Measurements from ENCODE around the gene DNAI1. TPM values are rescaled to one million over a fixed set of nuclear protein-coding genes. Genes with fewer than 3 reads are reported as not detected.
A peak's percentile ranks its signal among the peaks of the same experiment; 100 is the strongest.

DNAI1 gene
- total and polyA plus RNA-seq, 2 of the 13 experiments (the other 11 are each of a cell fraction or from before 2014, with no cell fraction given), result not detected

DNA sequence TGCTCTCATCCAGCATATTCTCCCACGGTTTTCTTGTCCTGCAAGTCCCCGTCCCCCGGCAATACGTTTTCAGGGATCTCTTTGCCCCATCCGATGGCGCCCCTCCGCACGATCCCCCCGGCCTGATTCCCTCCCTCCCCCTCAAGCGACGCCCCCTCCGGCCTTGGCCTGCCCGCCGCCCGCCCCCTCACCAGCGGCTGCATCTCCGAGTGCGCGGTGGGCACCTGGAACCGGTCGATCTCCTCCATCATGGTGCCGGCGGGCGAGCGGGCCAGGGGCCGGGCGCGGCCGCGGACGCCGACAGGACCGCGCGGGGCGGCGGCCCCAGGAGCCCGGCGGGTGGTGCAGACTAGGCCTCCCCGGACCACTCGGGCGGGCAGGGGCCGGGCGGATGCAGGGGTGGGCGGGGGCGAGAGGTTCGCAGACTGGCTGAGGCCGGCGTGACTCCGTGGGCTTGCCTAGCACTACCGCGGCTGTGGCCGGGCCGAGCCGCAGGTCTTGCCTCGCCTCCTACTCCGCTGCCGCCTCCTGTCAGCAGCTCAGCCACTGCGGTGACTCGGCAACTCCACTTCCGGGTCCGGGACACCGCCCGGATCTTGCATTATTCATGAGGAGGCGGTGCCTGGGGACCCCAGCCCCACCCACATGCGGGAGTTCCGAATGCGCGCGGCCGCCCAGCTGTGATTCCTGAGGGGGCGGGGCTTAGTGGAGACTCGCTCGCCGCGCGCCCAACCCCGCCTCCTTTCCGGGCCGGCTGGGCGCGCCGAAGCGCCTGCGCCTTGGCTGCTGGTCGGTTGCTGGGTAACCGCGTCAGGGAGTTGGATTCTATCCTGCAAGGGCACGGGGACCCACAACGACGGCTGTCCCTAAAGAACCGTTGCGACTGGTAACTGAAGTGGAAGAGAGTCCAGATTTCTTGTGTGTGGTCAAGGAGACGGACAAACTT is at the start of gene DNAI1, which contains the start of gene FAM219A (continued):
- TF ChIP-seq, protein P1, sequence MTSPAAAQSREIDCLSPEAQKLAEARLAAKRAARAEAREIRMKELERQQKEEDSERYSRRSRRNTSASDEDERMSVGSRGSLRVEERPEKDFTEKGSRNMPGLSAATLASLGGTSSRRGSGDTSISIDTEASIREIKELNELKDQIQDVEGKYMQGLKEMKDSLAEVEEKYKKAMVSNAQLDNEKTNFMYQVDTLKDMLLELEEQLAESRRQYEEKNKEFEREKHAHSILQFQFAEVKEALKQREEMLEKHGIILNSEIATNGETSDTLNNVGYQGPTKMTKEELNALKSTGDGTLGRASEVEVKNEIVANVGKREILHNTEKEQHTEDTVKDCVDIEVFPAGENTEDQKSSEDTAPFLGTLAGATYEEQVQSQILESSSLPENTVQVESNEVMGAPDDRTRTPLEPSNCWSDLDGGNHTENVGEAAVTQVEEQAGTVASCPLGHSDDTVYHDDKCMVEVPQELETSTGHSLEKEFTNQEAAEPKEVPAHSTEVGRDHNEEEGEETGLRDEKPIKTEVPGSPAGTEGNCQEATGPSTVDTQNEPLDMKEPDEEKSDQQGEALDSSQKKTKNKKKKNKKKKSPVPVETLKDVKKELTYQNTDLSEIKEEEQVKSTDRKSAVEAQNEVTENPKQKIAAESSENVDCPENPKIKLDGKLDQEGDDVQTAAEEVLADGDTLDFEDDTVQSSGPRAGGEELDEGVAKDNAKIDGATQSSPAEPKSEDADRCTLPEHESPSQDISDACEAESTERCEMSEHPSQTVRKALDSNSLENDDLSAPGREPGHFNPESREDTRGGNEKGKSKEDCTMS (CRISPR knock-in tag; conservative IDR thresholded peaks at IDR 0.05), result no peak
- TF ChIP-seq MAF1 (CRISPR knock-in tag; IDR thresholded peaks at IDR 0.05; ENCODE audit: borderline replicate concordance) (no peak), ZNF24 (IDR thresholded peaks at IDR 0.05) (no peak), ZEB1 (IDR thresholded peaks at IDR 0.05; ENCODE audit: insufficient replicate concordance, low read depth) (no peak), SALL1 (CRISPR knock-in tag; IDR thresholded peaks at IDR 0.05) (peak; percentile 50), NR2F6 (IDR thresholded peaks at IDR 0.05) (no peak), NR2F6 (CRISPR knock-in tag; IDR thresholded peaks at IDR 0.05) (no peak), ZSCAN20 (CRISPR knock-in tag; IDR thresholded peaks at IDR 0.05; ENCODE audit: borderline replicate concordance) (no peak), SOX6 (IDR thresholded peaks at IDR 0.05) (no peak), SOX6 (CRISPR knock-in tag; IDR thresholded peaks at IDR 0.05) (0 out of 2 replicates have a peak, but pooled peaks have one; percentile 20), ZNF546 (CRISPR knock-in tag; conservative IDR thresholded peaks at IDR 0.05) (no peak), ZNF790 (CRISPR knock-in tag; IDR thresholded peaks at IDR 0.05; ENCODE audit: borderline replicate concordance) (no peak), GLI4 (CRISPR knock-in tag; IDR thresholded peaks at IDR 0.05; ENCODE audit: borderline replicate concordance) (no peak), NR2F2 (IDR thresholded peaks at IDR 0.05; ENCODE audit: borderline replicate concordance, low read depth) (no peak), ZNF205 (CRISPR knock-in tag; IDR thresholded peaks at IDR 0.05) (0 out of 2 replicates have a peak, but pooled peaks have one; percentile 16), JUNB (CRISPR knock-in tag; IDR thresholded peaks at IDR 0.05; ENCODE audit: borderline replicate concordance) (no peak), ELF3 (CRISPR knock-in tag; IDR thresholded peaks at IDR 0.05) (peak; percentile 88), MBD4 (IDR thresholded peaks at IDR 0.05; ENCODE audit: borderline replicate concordance, low read length) (no peak), IRF2 (CRISPR knock-in tag; IDR thresholded peaks at IDR 0.05) (peak; percentile 47; the same call in 1 of the 2 replicates), ZNF629 (CRISPR knock-in tag; conservative IDR thresholded peaks at IDR 0.05) (no peak)
- TF ChIP-seq, protein P2, sequence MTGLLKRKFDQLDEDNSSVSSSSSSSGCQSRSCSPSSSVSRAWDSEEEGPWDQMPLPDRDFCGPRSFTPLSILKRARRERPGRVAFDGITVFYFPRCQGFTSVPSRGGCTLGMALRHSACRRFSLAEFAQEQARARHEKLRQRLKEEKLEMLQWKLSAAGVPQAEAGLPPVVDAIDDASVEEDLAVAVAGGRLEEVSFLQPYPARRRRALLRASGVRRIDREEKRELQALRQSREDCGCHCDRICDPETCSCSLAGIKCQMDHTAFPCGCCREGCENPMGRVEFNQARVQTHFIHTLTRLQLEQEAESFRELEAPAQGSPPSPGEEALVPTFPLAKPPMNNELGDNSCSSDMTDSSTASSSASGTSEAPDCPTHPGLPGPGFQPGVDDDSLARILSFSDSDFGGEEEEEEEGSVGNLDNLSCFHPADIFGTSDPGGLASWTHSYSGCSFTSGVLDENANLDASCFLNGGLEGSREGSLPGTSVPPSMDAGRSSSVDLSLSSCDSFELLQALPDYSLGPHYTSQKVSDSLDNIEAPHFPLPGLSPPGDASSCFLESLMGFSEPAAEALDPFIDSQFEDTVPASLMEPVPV (CRISPR knock-in tag; IDR thresholded peaks at IDR 0.05), result no peak
- TF ChIP-seq, protein P3, sequence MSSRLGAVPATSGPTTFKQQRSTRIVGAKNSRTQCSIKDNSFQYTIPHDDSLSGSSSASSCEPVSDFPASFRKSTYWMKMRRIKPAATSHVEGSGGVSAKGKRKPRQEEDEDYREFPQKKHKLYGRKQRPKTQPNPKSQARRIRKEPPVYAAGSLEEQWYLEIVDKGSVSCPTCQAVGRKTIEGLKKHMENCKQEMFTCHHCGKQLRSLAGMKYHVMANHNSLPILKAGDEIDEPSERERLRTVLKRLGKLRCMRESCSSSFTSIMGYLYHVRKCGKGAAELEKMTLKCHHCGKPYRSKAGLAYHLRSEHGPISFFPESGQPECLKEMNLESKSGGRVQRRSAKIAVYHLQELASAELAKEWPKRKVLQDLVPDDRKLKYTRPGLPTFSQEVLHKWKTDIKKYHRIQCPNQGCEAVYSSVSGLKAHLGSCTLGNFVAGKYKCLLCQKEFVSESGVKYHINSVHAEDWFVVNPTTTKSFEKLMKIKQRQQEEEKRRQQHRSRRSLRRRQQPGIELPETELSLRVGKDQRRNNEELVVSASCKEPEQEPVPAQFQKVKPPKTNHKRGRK (CRISPR knock-in tag; IDR thresholded peaks at IDR 0.05), result no peak
- TF ChIP-seq, protein P4, sequence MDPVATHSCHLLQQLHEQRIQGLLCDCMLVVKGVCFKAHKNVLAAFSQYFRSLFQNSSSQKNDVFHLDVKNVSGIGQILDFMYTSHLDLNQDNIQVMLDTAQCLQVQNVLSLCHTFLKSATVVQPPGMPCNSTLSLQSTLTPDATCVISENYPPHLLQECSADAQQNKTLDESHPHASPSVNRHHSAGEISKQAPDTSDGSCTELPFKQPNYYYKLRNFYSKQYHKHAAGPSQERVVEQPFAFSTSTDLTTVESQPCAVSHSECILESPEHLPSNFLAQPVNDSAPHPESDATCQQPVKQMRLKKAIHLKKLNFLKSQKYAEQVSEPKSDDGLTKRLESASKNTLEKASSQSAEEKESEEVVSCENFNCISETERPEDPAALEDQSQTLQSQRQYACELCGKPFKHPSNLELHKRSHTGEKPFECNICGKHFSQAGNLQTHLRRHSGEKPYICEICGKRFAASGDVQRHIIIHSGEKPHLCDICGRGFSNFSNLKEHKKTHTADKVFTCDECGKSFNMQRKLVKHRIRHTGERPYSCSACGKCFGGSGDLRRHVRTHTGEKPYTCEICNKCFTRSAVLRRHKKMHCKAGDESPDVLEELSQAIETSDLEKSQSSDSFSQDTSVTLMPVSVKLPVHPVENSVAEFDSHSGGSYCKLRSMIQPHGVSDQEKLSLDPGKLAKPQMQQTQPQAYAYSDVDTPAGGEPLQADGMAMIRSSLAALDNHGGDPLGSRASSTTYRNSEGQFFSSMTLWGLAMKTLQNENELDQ (CRISPR knock-in tag; IDR thresholded peaks at IDR 0.05; ENCODE audit: borderline replicate concordance), result no peak

Measured in HepG2 (cell line).